HG03432 (cell line): ENCODE data around the gene HIVEP2.

Source experiments
- ATAC-seq: cut with Tn5 transposase; IDR thresholded peaks from one replicate; pipeline ENCODE4 v1.9.1; 2021; ENCODE audit warnings: mild to moderate bottlenecking, moderate library complexity; ENCODE audit not compliant: unreplicated experiment

Gene HIVEP2

DNA sequence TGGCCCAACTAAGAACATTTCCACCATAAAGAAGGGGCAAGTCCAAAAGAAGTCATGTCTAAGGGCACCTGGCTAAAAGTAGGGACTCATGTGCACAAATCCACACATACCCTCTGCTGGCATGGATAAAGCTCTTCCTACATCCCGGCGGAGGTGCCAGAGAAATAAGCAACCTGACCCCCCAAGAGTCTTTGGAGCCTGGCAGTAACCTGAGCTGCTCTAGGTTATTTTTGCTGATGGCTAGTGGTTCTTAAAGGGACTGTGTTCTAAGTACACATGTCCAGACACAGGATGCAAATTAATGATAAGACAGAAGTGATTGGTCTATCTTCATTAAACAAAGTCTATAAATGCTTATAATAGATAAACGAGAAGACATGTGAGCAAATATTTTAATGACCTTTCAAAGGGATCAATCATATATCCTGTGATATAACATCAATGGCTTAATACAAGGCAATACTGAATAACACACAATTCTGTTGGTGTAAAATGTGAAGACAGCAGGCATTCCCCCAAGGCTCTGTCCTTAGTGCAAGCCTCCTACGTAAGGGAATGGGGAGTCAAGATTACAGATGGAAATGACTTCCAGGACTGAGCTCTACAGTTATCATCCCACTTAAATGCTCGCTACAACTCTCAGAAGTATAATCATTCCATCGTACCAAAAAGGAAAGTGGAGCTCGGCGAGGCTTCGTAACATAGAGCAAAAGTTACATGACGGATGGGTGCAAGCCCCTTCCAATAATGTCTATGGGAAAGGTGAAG lies 52.5 kb downstream of the HIVEP2 start:
- ATAC-seq, result no peak

DNA sequence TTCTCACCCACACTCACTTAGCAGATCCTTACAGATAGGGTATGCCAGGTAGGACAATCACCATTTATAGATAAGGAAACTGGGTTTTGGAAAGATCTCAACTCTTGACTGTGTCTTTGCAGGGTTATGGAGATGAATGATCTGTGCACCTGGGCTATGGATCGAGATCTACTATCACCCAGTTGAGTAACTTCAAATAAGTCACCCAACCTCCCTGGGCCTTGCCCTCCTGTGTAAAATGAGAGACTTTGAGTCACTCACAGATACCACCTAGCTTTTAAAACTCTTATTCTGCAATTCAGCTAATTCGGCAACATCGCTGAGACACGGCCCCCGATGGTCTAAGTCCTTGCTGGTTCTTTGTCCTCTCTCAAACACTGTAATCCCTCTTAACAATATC lies 53.5 kb downstream of the HIVEP2 start:
- no peak for ATAC-seq

DNA sequence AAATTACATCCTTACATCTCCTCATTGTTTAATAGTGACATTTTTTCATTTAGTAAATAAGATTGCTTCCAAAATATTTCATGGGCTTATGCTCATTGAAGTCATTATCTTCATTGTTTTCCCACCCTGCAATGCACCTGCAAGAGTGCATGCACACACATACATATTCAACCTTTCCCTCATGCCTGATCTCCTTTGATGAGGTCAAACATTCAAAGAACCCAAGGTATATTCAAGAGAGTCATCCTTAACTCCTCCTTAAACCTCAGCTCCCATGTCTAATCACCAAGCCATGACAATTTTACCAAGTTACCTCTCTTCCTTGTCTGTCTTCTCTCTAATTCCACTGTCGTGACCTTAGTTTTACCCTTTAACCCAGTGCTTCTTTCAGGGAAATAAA lies 56.5 kb downstream of the HIVEP2 start:
- ATAC-seq, result no peak

DNA sequence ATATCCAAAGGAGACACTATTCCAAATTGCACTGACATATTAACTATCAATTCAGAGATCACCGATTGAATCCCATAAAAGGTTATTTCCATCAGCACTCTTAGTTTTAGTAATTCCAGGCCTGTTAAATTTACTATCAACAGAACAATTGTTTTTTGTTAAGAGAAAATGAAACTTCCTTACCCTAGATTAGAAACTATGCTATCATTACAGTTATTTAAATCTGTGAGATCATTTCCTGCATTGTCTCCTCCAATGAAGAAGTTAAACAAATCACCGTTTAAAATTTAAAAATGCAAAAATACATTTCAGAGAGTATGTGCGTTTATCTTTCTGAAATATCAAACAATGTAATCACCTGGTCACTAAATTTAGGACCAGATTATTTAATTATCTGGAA lies 57.5 kb downstream of the HIVEP2 start:
- no peak for ATAC-seq

DNA sequence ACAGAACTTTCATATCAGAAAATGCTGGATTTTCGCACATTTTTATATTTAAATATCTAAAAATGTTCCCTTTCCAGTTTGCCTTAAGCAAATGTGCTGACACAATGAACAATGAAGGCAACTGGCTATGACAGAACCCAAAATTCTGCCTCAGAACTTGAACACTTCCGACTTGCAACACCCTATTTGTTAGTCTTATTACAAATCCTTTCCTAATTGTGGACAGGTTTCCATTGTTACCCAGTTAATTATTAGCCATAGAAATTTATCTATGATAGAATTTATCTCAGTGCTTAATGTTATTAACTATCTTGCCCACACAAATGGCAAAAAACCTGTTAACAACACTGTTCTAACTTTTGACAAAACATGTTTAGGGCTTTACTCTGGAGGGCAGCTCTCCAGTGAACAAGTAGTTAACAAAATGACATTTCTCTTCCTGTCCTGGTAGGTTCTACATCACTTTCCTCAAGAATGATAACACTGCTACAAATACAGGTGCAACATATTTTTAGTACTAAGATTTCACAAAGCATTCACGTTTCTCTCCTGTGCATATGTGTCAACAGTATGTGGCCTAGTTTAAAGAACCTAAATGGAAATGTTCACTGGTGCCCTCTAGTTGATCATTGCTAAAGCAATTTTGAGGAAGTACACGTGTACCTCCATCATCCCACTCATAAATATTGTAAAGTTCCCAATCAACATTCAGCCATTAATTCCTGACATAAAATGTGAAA lies 58.4 kb downstream of the HIVEP2 start:
- peak; percentile 81 for ATAC-seq

DNA sequence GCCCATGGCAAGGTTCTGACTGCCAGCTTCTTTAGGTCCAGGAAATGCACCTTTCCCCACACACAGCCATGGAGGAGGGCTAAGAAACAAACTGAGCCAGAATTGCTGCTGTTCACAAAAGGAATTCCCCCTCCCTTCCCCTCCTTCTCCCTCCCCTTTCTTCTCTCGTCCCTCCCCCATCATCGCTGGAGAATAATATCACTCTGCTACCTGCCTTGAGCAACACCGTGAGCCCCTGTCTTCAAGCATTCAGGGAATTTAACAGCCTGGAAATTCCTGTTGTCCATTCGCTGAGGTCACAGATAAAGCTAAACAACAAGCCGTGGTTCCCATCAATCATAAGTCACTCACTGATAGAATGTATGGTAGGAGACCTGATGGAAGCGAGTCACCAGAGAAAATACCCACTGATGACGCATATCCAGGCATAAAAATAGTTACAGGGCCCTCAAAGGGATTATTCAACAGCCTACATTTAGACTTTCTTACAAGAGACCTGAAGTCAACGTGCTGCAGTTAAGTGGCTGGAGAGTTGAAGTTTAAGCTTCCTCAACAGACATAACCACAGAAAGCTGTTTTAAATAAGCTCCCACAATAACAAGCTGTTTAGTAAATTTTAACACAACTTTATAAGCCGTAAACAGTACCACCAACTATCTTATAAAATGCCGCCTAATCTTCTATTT lies 59.7 kb downstream of the HIVEP2 start:
- peak; percentile 79 for ATAC-seq

DNA sequence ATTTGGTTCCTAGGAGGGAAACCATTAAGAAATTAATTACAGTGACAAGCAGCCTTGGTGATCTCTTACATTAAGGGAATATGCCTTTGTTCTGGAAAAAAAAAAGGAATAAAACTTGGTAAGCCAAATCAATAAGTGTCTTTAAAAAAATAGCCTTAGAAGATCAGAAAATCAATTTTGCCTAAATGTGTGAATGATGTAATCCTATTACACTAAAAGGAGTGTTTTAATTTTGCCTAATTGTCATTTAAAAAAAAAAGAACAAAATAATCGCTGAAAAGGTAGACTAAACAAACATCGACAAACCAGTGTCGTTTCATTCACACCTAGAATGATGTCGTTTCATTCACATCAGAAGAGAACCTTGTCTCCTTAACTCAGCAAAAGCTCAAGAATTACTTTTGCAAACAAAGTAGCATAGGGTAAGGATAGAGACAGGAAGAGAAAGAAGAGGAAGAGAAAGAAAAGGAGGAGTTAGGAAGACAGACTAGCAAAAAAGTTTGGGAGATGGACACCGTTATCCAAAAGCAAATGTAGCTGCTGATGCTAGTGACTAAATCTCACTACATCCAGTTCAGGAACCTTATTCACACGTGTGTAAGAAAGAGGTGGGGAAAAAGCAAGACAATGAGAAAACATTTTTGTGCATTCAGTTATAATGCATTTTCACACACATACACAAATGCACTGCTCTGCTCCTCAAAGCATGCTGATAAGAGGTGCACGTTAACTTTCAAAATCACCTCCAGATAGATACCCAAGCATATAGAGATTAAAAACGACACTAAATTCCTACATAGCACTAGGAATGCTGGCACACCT lies 60.6 kb downstream of the HIVEP2 start:
- ATAC-seq, result no peak

DNA sequence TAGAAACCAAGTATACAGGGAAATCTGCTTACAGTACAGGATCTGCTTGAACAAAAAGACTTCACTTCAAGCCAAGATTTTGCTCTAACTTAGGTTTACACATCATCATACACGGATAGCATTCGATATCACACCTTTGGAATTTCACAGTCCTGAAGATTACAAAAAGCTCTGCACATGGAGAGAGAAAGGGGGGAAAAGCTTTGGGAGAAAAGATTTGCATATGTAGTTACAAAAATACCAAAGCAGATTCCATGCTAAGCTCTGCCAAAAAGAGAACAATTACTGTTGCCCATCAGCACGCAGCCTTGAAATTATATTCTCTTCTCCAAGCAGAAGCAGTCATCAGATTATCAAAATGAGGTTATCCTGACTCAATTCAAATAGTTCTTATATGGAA lies 62.0 kb downstream of the HIVEP2 start:
- ATAC-seq, result no peak

DNA sequence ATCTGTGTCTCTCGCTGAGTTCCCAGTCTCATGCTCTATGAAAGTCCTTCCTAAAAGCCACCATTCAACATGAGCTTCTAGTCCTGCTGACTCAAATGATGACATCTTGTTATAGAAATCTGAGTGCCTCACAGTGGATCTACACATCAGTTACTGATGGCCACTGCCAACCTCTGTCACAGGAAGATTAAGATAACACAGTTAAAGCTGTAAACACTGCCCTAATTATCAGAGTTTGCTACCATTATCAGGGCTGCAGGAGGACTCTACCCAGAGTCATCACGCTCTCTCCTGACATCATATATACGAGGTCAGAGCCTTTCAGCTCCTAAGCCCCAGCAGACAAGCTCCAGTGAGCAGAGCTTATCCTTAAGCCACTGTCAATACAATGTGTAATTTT lies 63.2 kb downstream of the HIVEP2 start:
- ATAC-seq, result no peak

DNA sequence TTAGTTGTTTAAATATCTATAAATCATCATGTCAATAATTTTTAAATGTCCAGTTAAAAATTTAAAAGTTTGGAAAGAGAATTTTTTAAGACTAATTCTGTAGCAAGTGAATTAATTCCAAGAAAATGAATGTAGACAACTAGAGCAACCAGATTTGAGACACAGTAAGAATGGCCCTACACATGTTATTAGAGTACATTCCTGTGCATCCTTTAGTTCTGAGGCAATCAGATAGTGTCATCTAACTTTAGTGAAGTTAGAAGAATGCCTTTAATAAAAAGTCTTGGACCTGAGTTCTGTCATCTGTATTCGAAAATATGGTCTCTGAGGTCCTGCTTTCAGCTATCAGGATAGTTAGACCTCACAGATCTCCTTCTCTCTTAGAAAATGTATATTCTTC lies 63.7 kb downstream of the HIVEP2 start:
- ATAC-seq, result no peak

DNA sequence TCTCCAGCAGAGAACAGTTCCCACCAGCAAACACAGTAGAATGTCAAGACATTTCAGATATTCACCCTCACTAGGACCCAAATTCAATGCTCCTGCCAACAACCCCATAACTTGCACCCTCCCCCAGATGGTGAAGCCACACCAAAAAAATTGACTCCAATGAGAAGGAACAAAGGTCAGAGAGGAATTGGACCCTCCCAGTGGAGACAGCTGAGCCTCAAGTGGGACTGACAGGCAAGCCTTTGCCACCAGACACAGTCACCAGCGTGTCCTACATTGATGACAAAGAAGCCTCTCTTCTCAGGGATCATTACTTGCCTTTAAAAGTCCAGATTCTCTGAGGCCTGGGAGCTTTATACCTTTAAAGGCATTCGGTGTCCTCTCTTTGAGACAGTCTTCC lies 64.8 kb downstream of the HIVEP2 start:
- no peak for ATAC-seq

DNA sequence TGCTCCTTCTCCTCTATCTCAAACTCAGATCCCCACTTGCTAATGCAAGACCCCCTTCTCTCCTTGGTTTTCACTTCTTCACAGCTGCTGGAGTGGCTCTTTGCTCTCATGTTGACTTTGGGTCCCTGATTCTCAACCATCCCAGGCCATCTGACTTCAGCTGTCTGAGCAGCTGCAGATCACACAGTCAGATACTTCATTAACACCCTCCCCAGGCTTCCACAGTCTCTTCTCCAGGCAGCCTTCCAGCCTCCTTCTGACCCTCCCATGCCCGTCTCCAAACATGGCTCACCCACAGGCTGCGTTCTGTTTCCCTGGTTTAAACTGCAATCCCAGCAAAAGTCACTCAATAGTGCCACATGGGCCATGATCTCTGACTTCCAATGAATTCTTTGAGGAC lies 65.4 kb downstream of the HIVEP2 start:
- no peak for ATAC-seq

DNA sequence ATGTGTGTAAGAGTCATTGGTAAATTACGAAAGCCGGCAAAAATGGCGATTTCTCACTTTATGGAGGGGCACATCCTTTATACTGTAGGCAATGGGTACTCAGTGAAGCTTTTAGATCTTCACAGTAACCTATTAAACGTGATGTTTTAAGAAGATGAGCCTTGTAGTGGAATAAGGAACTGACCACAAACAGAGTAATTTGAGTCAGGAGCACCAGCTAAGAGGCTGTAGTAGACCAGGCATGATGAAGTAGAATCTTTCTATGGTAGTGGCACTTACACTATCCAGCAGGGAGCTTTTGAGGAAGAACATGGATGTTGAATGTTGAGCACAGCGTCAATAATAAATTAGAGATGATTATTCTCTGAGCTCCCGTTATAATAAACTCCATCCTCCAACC lies 65.9 kb downstream of the HIVEP2 start:
- no peak for ATAC-seq

DNA sequence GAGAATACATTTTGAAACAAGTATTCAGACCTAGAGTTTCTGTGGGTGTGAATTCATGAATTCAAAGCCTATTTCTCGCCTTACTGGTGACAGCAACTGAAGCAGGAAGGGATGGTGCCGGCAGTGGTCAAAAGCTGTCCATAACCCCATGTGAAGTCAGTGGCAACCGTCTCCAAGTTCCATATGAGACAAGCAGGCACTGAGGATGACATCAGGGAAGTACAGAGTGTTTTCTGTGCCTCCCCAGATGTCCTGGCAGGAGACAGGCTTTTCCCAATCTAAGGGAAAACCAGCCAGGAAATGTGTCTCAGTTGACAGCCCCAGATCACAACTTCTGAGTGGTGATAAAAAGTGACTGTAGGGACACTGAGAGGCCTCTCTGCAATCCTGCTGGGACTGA lies 66.6 kb downstream of the HIVEP2 start:
- ATAC-seq, result no peak

DNA sequence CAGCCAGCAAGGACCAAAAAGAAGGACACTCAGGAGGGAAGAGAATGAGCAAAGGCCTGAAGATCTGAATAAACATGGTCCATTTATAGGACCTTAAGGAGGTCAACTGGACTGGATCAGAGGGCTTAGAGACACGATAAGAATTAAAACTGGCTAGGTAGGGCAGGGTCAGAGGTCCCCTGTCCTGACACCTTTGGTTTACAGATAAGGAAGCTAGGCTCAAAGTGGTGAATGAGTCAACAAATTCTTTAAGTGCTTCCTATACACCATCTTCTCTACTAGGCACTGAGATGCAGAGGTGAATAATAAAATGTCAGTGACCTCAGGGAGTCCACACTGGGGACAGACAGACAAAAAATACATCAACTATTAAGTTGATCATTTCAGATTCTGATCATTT lies 70.3 kb downstream of the HIVEP2 start:
- no peak for ATAC-seq

DNA sequence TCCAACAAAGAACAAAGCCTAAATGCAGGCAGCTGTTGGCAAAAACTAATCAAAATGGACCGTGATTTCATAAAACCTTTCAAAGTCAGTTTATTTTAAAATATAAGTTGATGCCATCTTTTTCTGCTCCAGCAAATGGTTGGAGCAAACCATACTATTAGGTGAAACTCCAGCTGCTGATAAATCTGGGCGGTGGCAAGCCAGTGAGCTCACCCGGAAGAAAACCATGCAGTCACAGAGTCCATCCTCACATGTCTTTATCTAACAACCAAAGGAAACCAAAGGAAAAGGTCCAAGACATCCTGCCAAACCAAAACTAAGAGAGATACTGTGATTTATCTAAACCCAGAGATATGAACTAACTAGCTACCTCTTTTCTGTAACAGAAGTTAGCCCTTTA lies 72.6 kb downstream of the HIVEP2 start:
- no peak for ATAC-seq

DNA sequence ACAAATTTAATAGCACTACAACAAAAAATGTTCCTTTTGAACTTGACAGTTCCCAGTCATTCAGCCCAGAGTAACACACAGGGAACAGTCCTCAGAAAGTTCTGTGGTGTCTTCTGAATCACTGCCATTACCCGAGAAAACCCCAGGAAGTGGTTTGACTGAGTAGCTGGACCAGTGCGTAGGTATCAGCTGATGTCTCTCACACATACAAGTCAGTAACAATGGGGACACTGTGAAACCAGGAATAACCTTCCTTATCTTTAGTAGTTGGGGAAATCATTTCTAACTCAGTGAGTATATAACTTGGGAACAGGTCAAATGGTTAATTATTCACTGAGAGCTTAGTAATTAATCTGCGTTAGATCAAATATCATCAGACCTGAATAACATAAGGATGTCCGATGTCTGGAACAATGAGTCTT lies 73.1 kb downstream of the HIVEP2 start:
- peak; percentile 95 for ATAC-seq

DNA sequence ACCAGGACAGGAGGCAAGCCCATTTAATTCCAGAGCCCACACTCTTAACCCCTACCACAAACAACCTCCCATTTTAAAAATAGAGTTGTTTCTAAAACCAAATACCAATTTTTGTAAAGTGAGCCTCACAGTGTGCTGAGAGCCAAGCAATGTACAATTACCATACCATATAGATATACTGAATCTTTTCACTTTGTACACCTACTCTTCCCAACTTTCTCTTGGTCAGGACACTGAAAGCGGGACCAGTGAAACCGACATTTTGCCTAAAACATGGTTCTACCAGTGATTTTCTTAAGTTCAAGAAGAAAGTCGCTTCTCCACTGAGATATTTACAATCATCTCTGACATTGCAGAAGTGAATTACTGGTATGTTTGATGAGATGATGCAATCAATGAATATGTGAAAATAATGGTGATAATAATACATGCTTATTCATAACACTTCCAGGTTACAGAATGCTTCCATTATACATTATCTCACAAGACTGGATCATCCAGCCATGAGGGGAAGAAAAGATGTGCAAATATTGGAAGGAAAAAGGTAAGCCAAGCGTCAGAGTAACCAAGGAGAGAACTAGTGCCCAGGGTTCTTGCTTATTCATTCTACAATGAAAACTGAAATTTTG lies 74.1 kb downstream of the HIVEP2 start:
- no peak for ATAC-seq

DNA sequence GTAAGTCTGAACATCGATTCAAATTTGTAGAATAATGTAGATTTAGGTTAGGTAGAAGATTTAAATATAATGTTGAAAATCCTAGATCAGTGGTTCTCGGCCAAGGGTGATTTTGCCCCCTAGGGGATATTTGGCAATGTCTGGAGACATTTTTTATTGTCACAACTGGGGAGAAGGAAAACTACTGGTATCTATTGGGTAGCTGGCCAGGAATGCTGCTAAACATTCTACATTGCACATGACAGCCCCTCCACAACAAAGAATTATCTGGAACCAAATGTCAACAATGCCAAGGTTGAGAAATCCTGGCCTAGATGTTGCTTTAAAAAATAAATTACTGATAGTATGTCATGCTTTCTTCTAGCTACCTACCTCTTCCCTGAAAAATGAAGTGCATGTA lies 76.1 kb downstream of the HIVEP2 start:
- ATAC-seq, result no peak

DNA sequence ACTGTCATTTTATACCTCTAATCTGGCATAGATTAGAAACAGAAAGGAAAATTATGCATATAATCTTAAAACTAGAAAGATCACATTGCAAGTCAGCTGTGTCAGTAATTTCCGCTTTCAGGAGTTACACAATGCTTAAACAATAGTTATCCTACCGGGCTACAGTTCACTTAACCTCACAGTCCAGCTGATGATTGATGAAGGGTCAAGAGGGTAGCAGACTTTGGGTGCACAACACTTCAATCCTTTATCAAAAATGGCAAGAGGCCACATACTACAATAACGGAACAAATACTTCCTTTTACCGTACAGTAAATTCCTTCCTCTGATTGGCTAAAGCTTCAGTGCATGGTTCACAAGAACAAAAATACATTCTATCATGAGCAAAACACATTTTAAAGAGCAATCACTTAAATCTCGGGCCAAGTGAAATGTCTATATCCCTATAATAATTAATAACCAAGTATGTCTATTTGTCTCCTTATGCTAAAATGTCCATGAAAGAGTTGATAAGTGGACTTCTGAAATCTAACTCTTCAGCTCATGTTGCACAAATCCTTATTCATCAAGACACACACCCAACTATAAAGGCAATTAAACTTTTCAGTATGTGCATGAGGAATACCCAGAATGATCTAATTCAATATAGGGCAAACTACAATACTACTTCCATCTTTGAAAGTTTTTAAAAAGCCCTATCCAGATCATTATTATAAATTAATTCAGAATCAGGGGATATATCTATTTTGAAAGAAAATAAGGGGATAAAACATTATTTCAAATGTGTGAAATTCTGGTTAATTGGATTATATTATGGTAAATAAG lies 76.8 kb downstream of the HIVEP2 start:
- peak; percentile 44 for ATAC-seq
